Measurements from ENCODE around the gene PARP3. TPM values are rescaled to one million over a fixed set of nuclear protein-coding genes. Genes with fewer than 3 reads are reported as not detected.

Gene PARP3
- total and polyA plus RNA-seq, 2 of the 8 experiments (the other 6 are each of a cell fraction or from before 2014, with no cell fraction given): 1.3 to 1.6 TPM

DNA sequence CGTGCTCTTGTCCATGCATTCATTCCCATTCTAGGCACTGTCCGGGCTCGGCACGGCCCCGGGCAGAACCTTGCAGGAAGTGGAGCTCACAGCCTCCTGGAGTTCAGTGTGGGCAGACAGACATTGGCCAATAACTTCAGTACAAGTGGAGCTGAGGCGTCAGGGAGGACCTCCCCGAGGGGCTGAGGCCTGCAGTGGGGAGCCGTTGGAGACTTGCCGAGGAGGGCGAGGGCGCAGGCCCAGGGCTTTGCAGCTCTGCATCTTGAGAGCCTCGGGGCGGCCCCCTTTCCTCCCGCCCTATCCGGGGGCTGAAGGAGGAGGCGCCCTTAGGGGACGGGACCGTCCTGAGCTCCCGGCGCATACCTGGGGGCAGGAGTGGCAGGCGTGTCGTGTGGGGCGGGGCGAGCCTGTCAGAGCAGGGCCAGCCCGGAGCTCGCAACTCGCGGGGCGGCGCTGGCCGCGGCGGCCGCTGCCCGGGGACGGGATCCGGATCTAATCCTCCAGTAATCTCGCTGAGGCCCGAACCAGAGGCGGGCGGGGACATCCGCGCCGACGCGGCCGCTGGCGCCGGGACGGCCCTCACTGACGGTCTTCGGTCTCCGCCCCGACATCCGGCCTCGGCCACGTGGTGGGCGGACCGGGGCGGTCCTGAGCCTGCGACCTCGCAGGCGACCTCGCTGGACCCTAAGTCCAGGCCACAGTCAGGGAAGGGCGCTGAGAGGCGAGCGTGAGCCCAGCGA lies 40.8 kb downstream of the PARP3 start, which contains the start of gene ACY1:
ACY1 (plus strand) TSS at position 698 of the 740 bp plus-strand sequence. CDS start 530 bp downstream, outside the sequence.
- Histone ChIP-seq H4K91ac (replicated peaks; ENCODE audit: insufficient read length, low read length) (peak within 1 kb of the TSS; percentile 78), H2BK12ac (ENCODE audit: low read depth, low read length) (peak within 1 kb of the TSS; percentile 91; the same call in 1 of the 2 replicates), H3K23ac (ENCODE audit: insufficient read length) (no peak within 1 kb of the TSS), H3K27me3 (replicated peaks in 1 of 4; ENCODE audit: control insufficient read depth in 3 of 4, extremely low read depth in 1 of 4, insufficient read depth in 3 of 4, low read length in 3 of 4) (no peaks in the 10 kb centered on the region), H3K56ac (replicated peaks; ENCODE audit: insufficient read length, low read depth, low read length) (peak within 1 kb of the TSS; percentile 43), H4K5ac (ENCODE audit: insufficient read length, low read depth, low read length) (peak within 1 kb of the TSS; percentile 71), H2AFZ (ENCODE audit: low read length) (peak within 1 kb of the TSS; percentile 52), H3K79me1 (ENCODE audit: low read depth, low read length) (peaks cover 7% of the 10 kb centered on the region), H3K9ac (replicated peaks in 1 of 4; ENCODE audit: extremely low read depth in 1 of 4, low read depth in 3 of 4, low read length in 3 of 4) (peak within 1 kb of the TSS; percentile 30 to 65 (median 40); a peak in 6 of 7 replicates), H2BK120ac (replicated peaks; ENCODE audit: low read depth, low read length) (no peak within 1 kb of the TSS), H3K4me2 (ENCODE audit: insufficient read depth in 1 of 2, low read depth in 2 of 2, low read length in 2 of 2) (peak within 1 kb of the TSS; percentile 89 to 97), H3K79me2 (ENCODE audit: control insufficient read depth in 1 of 2, insufficient read depth in 2 of 2, low read length in 2 of 2) (no peaks in the 10 kb centered on the region), H3K4me1 (replicated peaks in 1 of 4; ENCODE audit: control insufficient read depth in 3 of 4, insufficient read depth in 4 of 4, low read length in 3 of 4) (peaks cover 0 to 12% (median 9%) of the 10 kb centered on the region in 4 experiments; a peak in 6 of 7 replicates), H3K4ac (replicated peaks; ENCODE audit: insufficient read length, low read depth, low read length) (peak within 1 kb of the TSS; percentile 86), H2BK20ac (ENCODE audit: low read length) (peak within 1 kb of the TSS; percentile 87; the same call in 1 of the 2 replicates), H3K36me3 (ENCODE audit: control insufficient read depth in 2 of 4, insufficient read depth in 4 of 4, low read length in 3 of 4) (no peaks in the 10 kb centered on the region), H2BK15ac (ENCODE audit: low read length) (peak within 1 kb of the TSS; percentile 99; the same call in 1 of the 2 replicates), H3K27ac (ENCODE audit: low read depth, low read length) (peak within 1 kb of the TSS; percentile 45; the same call in 1 of the 2 replicates), H3K4me3 (ENCODE audit: extremely low read depth in 1 of 4, insufficient read depth in 2 of 4, low read depth in 3 of 4, low read length in 4 of 4) (peak within 1 kb of the TSS; percentile 53 to 63 (median 56)), H3K18ac (ENCODE audit: extremely low read depth, low read length) (peak within 1 kb of the TSS; percentile 89), H2AK5ac (ENCODE audit: low read depth, low read length) (peak within 1 kb of the TSS; percentile 77), H3K9me3 (ENCODE audit: insufficient read depth in 2 of 2, low read depth in 1 of 2, low read length in 1 of 2) (no peaks in the 10 kb centered on the region), H3K14ac (ENCODE audit: insufficient read length) (no peak within 1 kb of the TSS), H2BK5ac (ENCODE audit: low read depth, low read length) (peak within 1 kb of the TSS; percentile 95), H4K8ac (ENCODE audit: extremely low read depth, insufficient read depth, low read length) (peak within 1 kb of the TSS; percentile 85; the same call in 1 of the 2 replicates), H3K23me2 (ENCODE audit: low read depth, low read length) (peaks cover 7% of the 10 kb centered on the region), H4K20me1 (replicated peaks in 1 of 2; ENCODE audit: control insufficient read depth in 1 of 2, insufficient read depth in 2 of 2, low read length in 2 of 2) (peaks cover 0 to 2% of the 10 kb centered on the region in 2 experiments)
- ChIA-PET POLR2A (ENCODE audit: partially characterized antibody) (interaction anchor here (0.8 to 29.3 kb wide), 16 partner anchors 1 to 173 kb away, joined by 3 to 923 read pairs (median 5); partner anchors contain the start of genes ABHD14A, ABHD14B, ACY1 and GPR62), CTCF (ENCODE audit: partially characterized antibody) (interaction anchor here (0.7 to 5.5 kb wide), 24 partner anchors 10 to 223 kb away, joined by 3 to 66 read pairs (median 6); partner anchors contain the start of genes ABHD14B, GPR62, PARP3 and PCBP4)
- 2% methylated on average over 51 of the region's 68 CpGs; no CpG with 5 or more reads in 1 of the 2 experiments for WGBS, 2 experiments (ENCODE audit: extremely low coverage in 1 of 2, insufficient coverage in 1 of 2, insufficient read length in 1 of 2, insufficient replicate concordance in 2 of 2, low coverage in 1 of 2, low lambda C conversion rate in 2 of 2, missing lambda C conversion rate in 1 of 2)
- FAIRE-seq (no peak), DNase-seq (ENCODE audit: low read depth in 1 of 2, low spot score in 2 of 2) (peak in 1 of 2 experiments; percentile 89)
- TF ChIP-seq JUN (IDR thresholded peaks at IDR 0.05; ENCODE audit: low read depth, low read length) (no peak), NRF1 (IDR thresholded peaks at IDR 0.05; ENCODE audit: low read depth, low read length) (no peak), YY1 (IDR thresholded peaks at IDR 0.05; ENCODE audit: low read depth, low read length) (no peak), HDAC2 (IDR thresholded peaks at IDR 0.05; ENCODE audit: borderline replicate concordance in 1 of 2, low read depth in 2 of 2, low read length in 2 of 2) (peak in 1 of 2 experiments; percentile 64; a peak in 1 of 4 replicates), TAF7 (optimal IDR thresholded peaks at IDR 0.05; ENCODE audit: borderline replicate concordance, low read depth, low read length) (peak; percentile 58), RAD21 (IDR thresholded peaks at IDR 0.05 in 1 of 2, conservative IDR thresholded peaks at IDR 0.05 in 1 of 2; ENCODE audit: low read depth in 2 of 2, low read length in 2 of 2) (no peak), SIX5 (IDR thresholded peaks at IDR 0.05; ENCODE audit: low read depth, low read length) (no peak), RNF2 (IDR thresholded peaks at IDR 0.05; ENCODE audit: borderline replicate concordance, low read depth, low read length, missing control alignments, poor library complexity, severe bottlenecking) (no peak), GABPA (IDR thresholded peaks at IDR 0.05; ENCODE audit: borderline replicate concordance, insufficient read depth, low read length) (no peak), SIRT6 (IDR thresholded peaks at IDR 0.05; ENCODE audit: low read length) (no peak)
